Left lobe of liver (tissue), 2 donors: Measurements from ENCODE around the gene FRMD3. TPM values are rescaled to one million over a fixed set of nuclear protein-coding genes. Genes with fewer than 3 reads are reported as not detected.

Experiments
- ATAC-seq: fragments of 200-7000 bp; cut with Tn5 transposase; one replicate; pipeline ENCODE4 v1.9.1; 2020; ENCODE audit warnings: mild to moderate bottlenecking, moderate library complexity
- DNase-seq: peaks from one replicate; pipeline ENCODE4 v3.0.0-alpha.2; 2020; ENCODE audit warnings: low spot score
- total RNA-seq: library from RNA; stranded (reverse); gene quantifications from one replicate; pipeline ENCODE4 v1.2.1, GENCODE V29; 2021
- donor health status: DM: no; HTN: no; CAD: no; lungs with moderate emphysema.
- donor health status: DM: no; HTN: yes; CAD: no.

The FRMD3 gene
- total RNA-seq, 1 donor from 2014 or later = 0.53 TPM

GRCh38 chr9:83343366-83343999, 194.7 kb downstream of the FRMD3 start:
- no peak for DNase-seq
- no peak for ATAC-seq

DNA sequence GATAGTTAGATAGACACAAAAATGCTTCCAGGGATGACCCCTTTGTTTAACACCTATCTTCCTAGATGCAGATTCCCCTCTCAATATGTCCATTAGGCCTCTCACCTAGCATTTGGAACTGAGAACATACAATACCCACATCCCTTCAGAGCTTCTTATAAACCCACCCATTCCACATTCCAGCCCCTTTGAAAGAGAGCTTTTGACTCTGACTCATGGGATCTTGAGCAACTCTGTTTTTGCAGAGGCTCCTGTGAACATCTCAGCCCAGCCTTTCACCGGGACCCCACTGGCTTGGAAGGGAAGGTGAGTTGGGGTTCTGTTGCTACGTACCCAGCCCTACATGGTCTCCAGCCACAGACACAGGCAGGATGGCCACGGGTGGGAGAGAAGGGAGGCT, 195.5 kb downstream of the FRMD3 start:
- DNase-seq (no peak), ATAC-seq (no peak)

GRCh38 chr9:83342006-83342405, 196.2 kb downstream of the FRMD3 start:
- ATAC-seq = no peak
- no peak for DNase-seq

DNA sequence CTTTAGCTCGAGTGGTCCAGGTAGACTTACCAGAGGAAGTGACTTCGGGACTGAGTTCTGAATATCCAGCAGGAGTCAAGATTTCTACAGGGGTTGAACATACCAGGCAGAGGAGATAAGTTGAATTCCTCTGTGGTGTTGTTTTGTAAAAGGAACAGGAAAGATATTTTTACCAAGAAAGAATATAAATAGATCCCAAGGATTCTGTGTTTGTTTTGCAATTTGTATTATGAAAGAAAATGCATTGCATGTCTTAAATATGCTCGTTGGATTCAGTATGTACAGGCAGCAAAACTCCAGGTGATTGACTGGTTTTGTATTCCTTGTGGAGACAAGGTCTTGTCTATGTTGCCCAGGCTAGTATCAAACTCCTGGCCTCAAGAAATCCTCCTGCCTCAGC, 197.8 kb downstream of the FRMD3 start:
- DNase-seq (no peak), ATAC-seq (no peak)

- ATAC-seq (no peak), DNase-seq (no peak)
Observed at GRCh38 chr9:83339435-83339834, 198.8 kb downstream of the FRMD3 start.

GRCh38 chr9:83336706-83337105, 201.5 kb downstream of the FRMD3 start:
- no peak for ATAC-seq
- no peak for DNase-seq

DNA sequence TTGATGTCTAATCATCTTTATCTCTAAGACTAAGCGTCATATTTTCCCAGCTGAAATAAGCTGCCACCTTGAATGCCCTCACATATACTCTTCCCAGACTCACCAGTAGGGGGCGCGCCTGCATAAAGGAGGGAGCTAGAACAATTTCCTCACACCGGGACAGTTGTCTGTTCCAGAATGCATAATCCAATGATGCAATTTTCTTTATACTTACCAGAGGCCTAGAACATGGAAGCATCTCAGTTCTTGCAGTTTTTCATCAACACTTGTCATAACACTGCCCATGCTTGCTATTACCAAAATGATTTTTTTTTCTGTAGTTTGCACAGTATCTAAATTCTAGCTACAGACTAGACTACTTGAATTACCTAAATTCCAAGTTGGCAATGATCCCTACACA, 203.9 kb downstream of the FRMD3 start:
- peak; percentile 100 for ATAC-seq
- peak; percentile 84 for DNase-seq

- no peak for ATAC-seq
- no peak for DNase-seq
Observed at GRCh38 chr9:83330207-83331196, 207.7 kb downstream of the FRMD3 start.

DNA sequence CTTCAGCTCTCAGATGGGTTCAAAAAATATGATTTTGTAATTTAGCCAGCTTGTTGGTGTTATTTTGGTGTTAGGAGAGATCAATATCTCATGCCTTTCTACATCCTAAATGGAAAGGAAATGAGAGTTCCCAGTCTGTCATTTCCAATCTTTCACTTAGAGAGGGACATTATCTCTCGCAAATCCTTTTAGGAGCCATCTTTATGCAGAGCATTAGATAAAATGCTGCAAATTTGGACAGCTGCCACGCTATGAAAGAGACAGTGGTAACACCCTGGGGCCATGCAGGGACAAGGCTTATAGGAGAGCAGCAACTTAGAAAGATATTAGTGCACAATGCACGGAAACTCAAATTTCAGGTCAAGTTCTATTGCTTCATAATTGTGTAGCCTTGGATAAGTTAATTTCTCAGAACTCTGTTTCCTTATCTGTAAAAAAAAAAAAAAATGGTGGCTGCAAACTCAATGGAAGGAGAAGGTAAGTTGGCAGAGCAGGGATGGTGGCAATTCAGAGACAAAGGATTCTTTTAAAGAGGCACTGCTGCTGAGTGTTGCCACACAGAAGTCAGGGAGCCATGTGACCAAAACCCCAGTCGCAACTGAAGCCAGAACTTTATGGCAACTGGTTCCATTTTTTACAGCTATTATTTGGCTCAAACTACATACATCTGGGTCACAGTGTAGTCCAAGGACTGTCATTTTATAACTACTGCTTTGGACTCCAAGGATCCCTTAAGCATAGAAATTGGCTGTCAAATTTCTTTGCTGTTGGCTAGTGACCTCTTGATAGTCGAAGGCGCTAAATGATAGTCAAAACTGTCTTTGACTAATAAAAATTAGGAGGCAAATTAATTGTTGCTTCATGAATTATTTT, 210.2 kb downstream of the FRMD3 start:
- DNase-seq (no peak), ATAC-seq (peak; percentile 44)

DNA sequence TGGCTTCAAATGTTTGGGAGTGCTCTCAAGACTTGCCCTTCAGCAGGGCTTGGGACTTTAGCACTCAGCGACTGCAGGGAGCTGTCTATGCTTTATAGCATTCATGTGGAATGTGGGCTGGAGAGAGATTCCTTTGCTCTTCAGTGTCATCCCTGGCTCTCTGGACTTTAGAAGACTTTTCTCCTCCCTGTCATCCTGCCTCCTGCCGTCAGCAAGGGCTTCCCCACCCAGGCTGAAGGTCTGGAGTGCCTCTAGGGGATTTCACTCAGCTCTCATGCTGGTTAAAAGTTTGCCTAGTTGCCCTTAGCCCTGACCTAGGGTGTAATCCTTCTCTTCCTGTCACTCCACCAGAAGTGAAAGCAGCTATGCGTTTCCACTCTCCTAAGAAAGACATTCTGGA, 210.9 kb downstream of the FRMD3 start:
- no peak for ATAC-seq
- no peak for DNase-seq

DNA sequence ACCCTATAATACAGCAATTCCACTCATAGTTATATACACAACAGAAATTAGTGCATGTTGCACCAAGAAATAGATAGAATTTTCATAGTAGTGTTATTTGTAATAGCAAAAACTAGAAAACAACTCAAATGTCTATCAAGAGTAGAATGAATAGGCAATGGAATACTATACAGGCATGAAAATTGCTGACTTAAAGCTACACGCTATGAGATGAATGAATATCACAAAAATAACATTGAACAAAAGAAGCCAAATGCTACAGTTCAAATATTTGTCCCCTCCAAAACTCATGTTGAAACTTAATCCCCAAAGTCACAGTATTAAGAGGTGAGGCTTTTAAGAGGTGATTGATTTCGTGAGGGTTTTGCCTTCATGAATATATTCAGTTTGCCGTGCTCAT, 215.1 kb downstream of the FRMD3 start:
- DNase-seq (no peak), ATAC-seq (no peak)

DNA sequence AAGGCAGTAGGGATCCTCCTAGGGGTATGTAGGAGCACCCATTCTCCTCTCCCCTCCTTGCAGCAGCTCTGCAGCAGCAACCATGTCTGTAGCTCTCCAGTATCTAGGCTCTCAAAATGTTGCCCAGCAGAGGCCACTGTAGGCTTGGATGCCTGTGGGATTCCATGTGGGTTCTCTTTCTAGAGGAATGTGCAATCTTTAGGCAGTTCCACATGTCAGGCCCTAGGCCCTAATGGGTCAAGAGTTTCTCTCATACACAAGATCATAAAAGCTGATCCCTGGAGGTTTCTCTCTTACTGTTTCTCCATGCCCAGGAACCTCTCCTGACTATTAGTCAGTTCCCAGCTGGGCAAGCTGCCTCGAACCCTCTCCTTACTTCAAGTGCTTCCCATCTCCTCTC, 215.8 kb downstream of the FRMD3 start:
- ATAC-seq = no peak
- DNase-seq = no peak

DNA sequence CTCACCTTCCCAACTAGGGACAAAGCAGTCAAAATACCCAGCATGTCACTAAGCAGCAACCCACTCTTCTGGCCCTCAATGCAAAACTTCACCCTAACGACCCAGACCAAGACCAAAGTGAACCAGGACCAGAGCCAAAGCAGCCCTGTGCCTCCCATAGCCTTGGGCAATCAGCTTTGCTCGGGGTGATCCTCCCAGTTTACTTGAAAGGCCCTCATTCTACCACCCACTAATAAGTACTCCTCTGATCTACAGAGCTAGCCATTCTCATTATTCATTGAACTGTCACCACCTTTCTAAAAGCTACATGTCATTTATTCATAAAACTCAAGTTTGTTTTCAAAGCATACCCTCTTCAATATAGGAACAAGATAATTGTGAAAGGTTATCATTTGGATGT, 221.0 kb downstream of the FRMD3 start:
- ATAC-seq (no peak), DNase-seq (no peak)

- no peak for ATAC-seq
- DNase-seq = no peak
Observed at GRCh38 chr9:83315649-83316048, 222.6 kb downstream of the FRMD3 start.

GRCh38 chr9:83313781-83314180, 224.4 kb downstream of the FRMD3 start:
- DNase-seq (no peak), ATAC-seq (no peak)

- no peak for ATAC-seq
- no peak for DNase-seq
Observed at GRCh38 chr9:83312537-83312936, 225.7 kb downstream of the FRMD3 start.

GRCh38 chr9:83307066-83307724, 231.0 kb downstream of the FRMD3 start:
- DNase-seq (no peak), ATAC-seq (no peak)

- peak; percentile 95 for ATAC-seq
- DNase-seq = peak; percentile 78
Observed at GRCh38 chr9:83304686-83305085, 233.5 kb downstream of the FRMD3 start.

- ATAC-seq (no peak), DNase-seq (no peak)
Observed at GRCh38 chr9:83299571-83299970, 238.6 kb downstream of the FRMD3 start.

DNA sequence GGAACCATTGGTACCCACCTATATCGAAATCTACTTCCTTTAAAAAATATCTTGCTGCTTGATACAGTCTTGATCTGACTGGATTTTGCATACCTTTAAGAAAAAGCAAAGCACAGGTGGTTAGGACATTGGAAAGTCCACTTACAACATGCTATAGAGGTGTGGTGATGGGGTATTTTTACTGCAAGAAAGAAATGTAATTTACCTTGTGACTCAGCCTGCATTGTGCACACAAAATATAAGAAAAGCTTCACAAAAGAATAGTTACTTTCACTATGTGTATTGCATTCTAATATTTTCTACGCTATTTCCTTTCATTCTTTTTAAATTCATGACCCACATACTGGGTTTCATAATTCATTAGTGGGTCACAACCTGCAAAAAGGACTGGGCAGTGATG, 239.1 kb downstream of the FRMD3 start:
- ATAC-seq = no peak
- DNase-seq = no peak

- ATAC-seq (no peak), DNase-seq (no peak)
Observed at GRCh38 chr9:83296123-83296522, 242.1 kb downstream of the FRMD3 start.
